ENCODE results near the gene FEZ2. TPM values are rescaled to one million over a fixed set of nuclear protein-coding genes. Genes with fewer than 3 reads are reported as not detected.

Gene FEZ2
- total RNA-seq, 4 donors from 2014 or later: 42.4 to 93.8 (median 61.1) TPM

DNA sequence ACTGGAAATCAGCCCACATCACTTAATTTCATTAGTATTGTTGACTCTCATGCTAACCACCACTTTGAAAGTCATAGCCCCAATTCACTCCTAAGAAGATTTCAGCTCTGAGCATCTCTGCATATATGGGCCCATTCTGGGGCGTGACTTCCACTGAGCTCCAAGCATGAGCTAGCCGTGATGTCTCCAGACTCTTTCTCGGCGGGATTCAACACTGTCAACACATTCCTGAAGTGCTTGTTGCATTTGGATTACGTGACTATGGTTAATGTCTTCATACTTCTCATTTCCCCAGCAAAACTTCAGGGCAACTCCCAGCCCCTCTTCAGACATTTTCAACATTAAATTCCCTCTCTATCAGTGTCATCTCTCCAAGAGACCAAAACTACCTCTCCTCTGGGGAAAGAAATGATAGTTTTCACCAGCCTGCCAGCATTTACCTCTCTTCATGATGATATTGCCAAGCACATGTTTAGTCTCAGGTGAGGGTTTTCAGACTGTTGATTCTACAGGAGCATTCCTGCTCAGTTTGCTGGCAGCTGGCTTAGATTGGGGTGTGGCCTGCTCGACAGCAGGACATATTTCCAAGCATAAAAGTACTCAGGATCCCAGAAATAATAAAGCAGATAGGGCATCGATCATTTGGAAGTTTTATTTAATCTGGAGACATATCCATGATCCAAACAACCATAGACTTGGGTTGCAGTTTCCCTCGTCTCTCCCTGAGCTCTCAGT, 81.7 kb downstream of the FEZ2 start:
- peaks cover 0 to 2% (median 0%) of the 10 kb centered on the region in 4 donors for H3K4me1 ChIP-seq
- H3K9me3 ChIP-seq: no peaks in the 10 kb centered on the region
- no peak for DNase-seq (ENCODE audit: low spot score in 2 of 2)
- no peak for TF ChIP-seq POLR2A (IDR thresholded peaks at IDR 0.05)
- TF ChIP-seq, protein P1, sequence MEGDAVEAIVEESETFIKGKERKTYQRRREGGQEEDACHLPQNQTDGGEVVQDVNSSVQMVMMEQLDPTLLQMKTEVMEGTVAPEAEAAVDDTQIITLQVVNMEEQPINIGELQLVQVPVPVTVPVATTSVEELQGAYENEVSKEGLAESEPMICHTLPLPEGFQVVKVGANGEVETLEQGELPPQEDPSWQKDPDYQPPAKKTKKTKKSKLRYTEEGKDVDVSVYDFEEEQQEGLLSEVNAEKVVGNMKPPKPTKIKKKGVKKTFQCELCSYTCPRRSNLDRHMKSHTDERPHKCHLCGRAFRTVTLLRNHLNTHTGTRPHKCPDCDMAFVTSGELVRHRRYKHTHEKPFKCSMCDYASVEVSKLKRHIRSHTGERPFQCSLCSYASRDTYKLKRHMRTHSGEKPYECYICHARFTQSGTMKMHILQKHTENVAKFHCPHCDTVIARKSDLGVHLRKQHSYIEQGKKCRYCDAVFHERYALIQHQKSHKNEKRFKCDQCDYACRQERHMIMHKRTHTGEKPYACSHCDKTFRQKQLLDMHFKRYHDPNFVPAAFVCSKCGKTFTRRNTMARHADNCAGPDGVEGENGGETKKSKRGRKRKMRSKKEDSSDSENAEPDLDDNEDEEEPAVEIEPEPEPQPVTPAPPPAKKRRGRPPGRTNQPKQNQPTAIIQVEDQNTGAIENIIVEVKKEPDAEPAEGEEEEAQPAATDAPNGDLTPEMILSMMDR (IDR thresholded peaks at IDR 0.05): no peak
- TF ChIP-seq EP300 (IDR thresholded peaks at IDR 0.05): no peak
- WGBS, 2 donors: 73 to 76% methylated on average over 8 of the region's 8 CpGs
- no peak overlapping the region for H3K4me3 ChIP-seq
- no peak overlapping the region for H3K27ac ChIP-seq
- H3K36me3 ChIP-seq: peaks cover 0 to 96% (median 0%) of the 10 kb centered on the region in 3 donors
- no peaks in the 10 kb centered on the region for H3K27me3 ChIP-seq

DNA sequence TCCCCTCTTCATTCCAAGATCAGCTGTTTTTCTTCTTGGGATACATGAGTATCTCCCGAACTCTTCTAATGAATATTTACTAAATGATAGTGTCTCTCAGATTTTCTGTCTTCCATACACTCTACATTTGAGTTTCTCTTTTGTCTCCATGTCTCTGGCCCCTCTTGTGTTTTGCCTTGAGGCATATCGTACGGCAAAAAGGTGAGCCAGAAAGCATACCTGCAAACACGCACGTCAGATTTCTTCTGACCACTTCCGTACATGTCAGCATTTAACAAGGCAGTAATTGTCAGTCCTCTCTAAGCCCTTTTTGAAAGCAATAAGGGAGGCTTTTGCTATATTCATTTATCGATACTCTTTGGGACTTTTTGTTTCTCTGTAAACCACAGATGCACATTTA, 82.4 kb downstream of the FEZ2 start:
- Histone ChIP-seq H3K4me3 (no peak overlapping the region), H3K27me3 (no peaks in the 10 kb centered on the region), H3K4me1 (peaks cover 0 to 2% (median 0%) of the 10 kb centered on the region in 4 donors), H3K27ac (no peak overlapping the region), H3K9me3 (no peaks in the 10 kb centered on the region), H3K36me3 (peaks cover 0 to 95% (median 0%) of the 10 kb centered on the region in 3 donors)
- no peak for DNase-seq (ENCODE audit: low spot score in 2 of 2)
- TF ChIP-seq EP300 (IDR thresholded peaks at IDR 0.05) (no peak), POLR2A (IDR thresholded peaks at IDR 0.05) (no peak)
- TF ChIP-seq, protein P1 (IDR thresholded peaks at IDR 0.05): no peak
- 93 to 96% methylated on average over 7 of the region's 7 CpGs for WGBS, 2 donors

DNA sequence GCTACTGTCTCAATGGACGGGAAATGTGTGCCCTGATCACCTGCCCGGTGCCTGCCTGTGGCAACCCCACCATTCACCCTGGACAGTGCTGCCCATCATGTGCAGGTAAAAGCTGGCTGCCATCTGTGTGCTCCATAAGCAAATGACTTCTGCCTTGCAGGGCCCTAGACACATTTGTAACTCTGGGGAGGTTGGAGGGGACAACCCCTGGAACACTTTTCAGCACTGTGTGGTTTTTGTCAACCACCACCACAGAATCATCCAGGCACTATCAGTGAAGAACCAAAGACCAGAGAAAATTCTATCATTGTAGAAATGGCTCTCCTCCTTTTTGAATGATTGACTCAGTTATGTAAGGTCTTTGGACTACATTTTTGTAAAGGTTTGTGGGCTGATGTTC, 84.3 kb downstream of the FEZ2 start:
- Histone ChIP-seq H3K27ac (peak overlapping the region in 2 of 4 donors; percentile 21 to 39), H3K27me3 (no peaks in the 10 kb centered on the region), H3K9me3 (no peaks in the 10 kb centered on the region), H3K36me3 (peaks cover 0 to 81% (median 0%) of the 10 kb centered on the region in 3 donors), H3K4me3 (no peak overlapping the region), H3K4me1 (peaks cover 0 to 2% (median 0%) of the 10 kb centered on the region in 4 donors)
- TF ChIP-seq POLR2A (IDR thresholded peaks at IDR 0.05) (no peak), EP300 (IDR thresholded peaks at IDR 0.05) (no peak)
- TF ChIP-seq, protein P1 (IDR thresholded peaks at IDR 0.05): no peak
- WGBS, 2 donors: 94 to 100% methylated on average over 2 of the region's 2 CpGs
- DNase-seq (ENCODE audit: low spot score in 2 of 2): no peak

DNA sequence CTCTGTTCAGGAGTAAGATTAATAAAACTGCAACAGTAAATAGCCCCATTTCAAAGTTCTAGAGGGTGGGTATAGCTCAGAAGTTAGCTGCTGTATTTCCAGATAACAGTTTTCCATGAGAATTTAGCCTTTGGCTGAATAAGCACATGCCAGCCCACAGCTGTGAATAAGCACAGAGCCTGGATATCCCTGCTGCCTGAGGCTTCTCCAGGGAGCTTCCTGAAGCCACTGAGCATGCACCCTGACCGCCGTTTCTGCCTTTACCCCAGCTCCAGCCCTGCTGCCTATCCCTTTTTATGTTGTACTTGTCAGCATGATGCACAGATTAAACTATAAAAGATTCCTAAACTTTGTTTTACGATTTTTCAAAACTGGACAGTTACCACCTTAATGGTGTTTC, 85.3 kb downstream of the FEZ2 start:
- WGBS, 2 donors: 50 to 57% methylated on average over 3 of the region's 3 CpGs
- DNase-seq (ENCODE audit: low spot score in 2 of 2): no peak
- TF ChIP-seq POLR2A (IDR thresholded peaks at IDR 0.05) (no peak), EP300 (IDR thresholded peaks at IDR 0.05) (no peak)
- TF ChIP-seq, protein P1 (IDR thresholded peaks at IDR 0.05): no peak
- H3K9me3 ChIP-seq: no peaks in the 10 kb centered on the region
- peaks cover 0 to 2% (median 0%) of the 10 kb centered on the region in 4 donors for H3K4me1 ChIP-seq
- H3K27me3 ChIP-seq: no peaks in the 10 kb centered on the region
- peak overlapping the region in 1 of 4 donors; percentile 9 for H3K27ac ChIP-seq
- H3K36me3 ChIP-seq: peaks cover 0 to 73% (median 0%) of the 10 kb centered on the region in 3 donors
- no peak overlapping the region for H3K4me3 ChIP-seq

DNA sequence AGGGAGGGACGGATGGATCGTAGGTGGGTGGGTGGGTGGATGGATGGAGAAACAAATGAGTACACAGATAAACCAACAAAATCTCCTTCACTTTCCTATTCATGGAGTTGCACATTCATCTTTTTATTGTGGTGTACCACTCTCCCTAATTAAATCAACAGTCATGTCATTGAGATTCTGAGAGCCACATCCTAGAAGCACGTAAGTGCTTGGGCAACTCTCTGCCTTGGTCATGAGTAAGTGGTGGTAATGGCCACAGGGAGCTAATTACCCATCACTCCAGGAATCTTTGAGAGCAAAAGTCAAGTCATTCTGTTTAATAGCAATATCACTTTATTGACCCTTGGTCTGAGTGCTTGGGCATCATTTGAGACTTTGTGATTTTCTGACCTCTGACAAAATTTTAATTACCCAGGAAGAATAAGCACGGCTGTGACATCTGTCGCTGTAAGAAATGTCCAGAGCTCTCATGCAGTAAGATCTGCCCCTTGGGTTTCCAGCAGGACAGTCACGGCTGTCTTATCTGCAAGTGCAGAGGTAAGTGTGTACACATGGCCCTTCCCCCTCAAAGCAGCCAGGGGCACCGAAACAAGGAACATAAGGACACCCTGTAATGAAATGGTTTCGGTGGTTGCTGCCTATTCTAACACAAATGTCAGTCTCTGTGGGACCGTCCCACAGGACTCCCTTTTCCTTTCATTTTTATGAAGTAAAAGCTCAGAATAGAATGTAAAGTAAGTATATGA, 85.9 kb downstream of the FEZ2 start:
- Histone ChIP-seq H3K4me1 (no peaks in the 10 kb centered on the region), H3K9me3 (no peaks in the 10 kb centered on the region), H3K36me3 (peaks cover 0 to 66% (median 0%) of the 10 kb centered on the region in 3 donors), H3K4me3 (no peak overlapping the region), H3K27ac (peak overlapping the region in 1 of 4 donors; percentile 9), H3K27me3 (no peaks in the 10 kb centered on the region)
- DNase-seq (ENCODE audit: low spot score in 2 of 2): no peak
- TF ChIP-seq EP300 (IDR thresholded peaks at IDR 0.05) (no peak), POLR2A (IDR thresholded peaks at IDR 0.05) (no peak)
- TF ChIP-seq, protein P1 (IDR thresholded peaks at IDR 0.05): no peak
- WGBS, 2 donors: 78 to 85% methylated on average over 9 of the region's 9 CpGs

Measured in tibial nerve (tissue), 4 donors.